ENCODE results near the gene ACSS1. TPM values are rescaled to one million over a fixed set of nuclear protein-coding genes. Genes with fewer than 3 reads are reported as not detected.

Gene ACSS1
- total RNA-seq, 1 donor from 2014 or later = 0.27 TPM

DNA sequence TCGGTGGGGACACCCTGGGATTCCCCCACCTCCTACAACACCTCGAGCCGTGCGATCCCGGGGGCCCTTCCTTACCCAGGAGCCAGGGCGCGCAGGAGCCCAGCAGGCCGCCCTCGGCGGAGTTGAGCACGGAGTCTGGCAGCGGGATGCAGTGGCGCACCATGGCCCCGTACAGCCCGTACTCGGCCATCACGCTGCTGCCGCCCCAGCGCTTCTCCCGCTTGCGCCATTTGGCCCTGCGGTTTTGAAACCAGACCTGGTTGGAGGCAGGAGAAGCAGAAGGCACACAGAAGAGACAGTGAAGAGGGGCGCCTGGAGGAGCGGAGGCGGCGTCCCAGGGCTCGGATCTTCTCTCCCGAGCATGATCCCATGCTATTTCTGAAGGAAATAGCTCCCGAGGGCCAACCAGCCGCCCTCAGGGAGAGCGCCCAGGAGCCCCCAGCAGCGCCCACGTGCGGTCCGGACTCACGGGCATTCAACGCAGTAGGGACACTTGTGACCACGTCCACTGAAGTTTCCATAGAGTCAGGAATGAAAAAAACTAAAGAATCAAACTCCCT is 19.8 kb upstream of the ACSS1 start:
- H3K27me3 ChIP-seq (ENCODE audit: insufficient read depth, low read length) = peaks cover 89% of the 10 kb centered on the region
- no peak overlapping the region for H3K4me3 ChIP-seq (ENCODE audit: insufficient read depth, low read depth, low read length)
- TF ChIP-seq, protein P1, sequence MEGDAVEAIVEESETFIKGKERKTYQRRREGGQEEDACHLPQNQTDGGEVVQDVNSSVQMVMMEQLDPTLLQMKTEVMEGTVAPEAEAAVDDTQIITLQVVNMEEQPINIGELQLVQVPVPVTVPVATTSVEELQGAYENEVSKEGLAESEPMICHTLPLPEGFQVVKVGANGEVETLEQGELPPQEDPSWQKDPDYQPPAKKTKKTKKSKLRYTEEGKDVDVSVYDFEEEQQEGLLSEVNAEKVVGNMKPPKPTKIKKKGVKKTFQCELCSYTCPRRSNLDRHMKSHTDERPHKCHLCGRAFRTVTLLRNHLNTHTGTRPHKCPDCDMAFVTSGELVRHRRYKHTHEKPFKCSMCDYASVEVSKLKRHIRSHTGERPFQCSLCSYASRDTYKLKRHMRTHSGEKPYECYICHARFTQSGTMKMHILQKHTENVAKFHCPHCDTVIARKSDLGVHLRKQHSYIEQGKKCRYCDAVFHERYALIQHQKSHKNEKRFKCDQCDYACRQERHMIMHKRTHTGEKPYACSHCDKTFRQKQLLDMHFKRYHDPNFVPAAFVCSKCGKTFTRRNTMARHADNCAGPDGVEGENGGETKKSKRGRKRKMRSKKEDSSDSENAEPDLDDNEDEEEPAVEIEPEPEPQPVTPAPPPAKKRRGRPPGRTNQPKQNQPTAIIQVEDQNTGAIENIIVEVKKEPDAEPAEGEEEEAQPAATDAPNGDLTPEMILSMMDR (IDR thresholded peaks at IDR 0.05; ENCODE audit: insufficient read depth, low read depth, low read length) = no peak
- TF ChIP-seq EZH2 (IDR thresholded peaks at IDR 0.05; ENCODE audit: insufficient read depth, low read length) = peak; percentile 69
- no peak overlapping the region for H3K27ac ChIP-seq (ENCODE audit: low read depth, low read length)
- H3K9me3 ChIP-seq (ENCODE audit: insufficient read depth, low read depth, low read length) = no peaks in the 10 kb centered on the region
- H3K27me3 Mint-ChIP-seq (ENCODE audit: low read depth, unreplicated experiment) = peaks cover 71% of the 10 kb centered on the region
- peaks cover 3% of the 10 kb centered on the region for H3K9me3 Mint-ChIP-seq (ENCODE audit: unreplicated experiment)
- no peaks in the 10 kb centered on the region for H3K4me1 ChIP-seq (ENCODE audit: insufficient read depth, low read length)
- FAIRE-seq (no peak), DNase-seq (ENCODE audit: low read depth) (no peak)
- H3K4me1 Mint-ChIP-seq (ENCODE audit: low read depth, unreplicated experiment) = peaks cover 6% of the 10 kb centered on the region
- H4K20me1 ChIP-seq (ENCODE audit: insufficient read depth, low read length) = no peaks in the 10 kb centered on the region
- H3K4me2 ChIP-seq (ENCODE audit: low read length) = peak overlapping the region; percentile 54
- peak overlapping the region; percentile 73 for H3K4me3 Mint-ChIP-seq (ENCODE audit: unreplicated experiment)
- no peaks in the 10 kb centered on the region for H3K36me3 ChIP-seq (ENCODE audit: insufficient read depth, low read length)
- no peaks in the 10 kb centered on the region for H3K36me3 Mint-ChIP-seq (ENCODE audit: low read depth, unreplicated experiment)
- H3K79me2 ChIP-seq (ENCODE audit: insufficient read depth, low read length) = no peaks in the 10 kb centered on the region
- no peak overlapping the region for H3K9ac ChIP-seq (ENCODE audit: low read length)
- peak overlapping the region; percentile 21 for H2AFZ ChIP-seq (ENCODE audit: low read depth, low read length)
- no peak overlapping the region for H3K27ac Mint-ChIP-seq (ENCODE audit: unreplicated experiment)

DNA sequence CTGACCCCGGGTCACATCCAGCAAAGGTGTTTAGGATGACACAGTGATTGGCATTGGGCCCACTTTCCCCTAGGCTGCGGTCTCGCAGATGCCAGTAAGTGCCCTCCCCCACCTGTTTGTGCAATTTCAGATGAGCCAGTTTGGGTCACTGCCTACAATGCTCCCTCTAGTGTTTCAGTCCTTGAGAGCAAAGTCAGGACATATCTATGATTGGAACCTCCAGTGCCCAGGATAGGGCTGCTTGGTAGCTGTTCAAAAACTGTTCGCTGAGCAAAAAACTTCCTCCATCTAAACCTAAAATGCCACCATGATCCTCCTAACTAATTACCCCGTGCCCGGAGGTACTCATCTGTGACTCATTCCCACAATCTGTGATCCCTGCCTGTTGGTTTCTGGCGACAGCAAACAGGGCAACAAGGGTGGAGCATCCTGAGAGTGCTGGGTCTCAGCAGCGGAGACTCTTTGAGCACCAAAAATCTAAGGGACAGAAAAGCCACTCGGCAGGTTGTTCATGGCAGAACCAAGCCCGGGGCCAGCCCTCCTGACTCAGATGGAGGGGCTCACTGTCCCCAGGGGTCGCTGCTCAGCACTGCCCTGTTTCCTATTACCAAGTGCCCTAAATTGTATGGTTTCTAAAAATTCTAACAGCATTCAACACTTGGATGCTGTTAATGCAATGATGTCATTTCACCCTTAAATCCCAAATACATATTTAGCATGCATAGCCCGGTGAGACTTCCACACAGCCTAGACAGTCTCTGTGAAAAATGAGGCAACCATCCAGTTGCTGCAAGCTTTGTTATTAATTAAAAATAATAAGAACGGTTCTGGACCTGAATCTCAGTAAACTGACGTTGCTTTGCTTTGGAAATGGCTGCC is 19.0 kb upstream of the ACSS1 start:
- Histone ChIP-seq H3K4me2 (ENCODE audit: low read length) (peak overlapping the region; percentile 54), H3K9me3 (ENCODE audit: insufficient read depth, low read depth, low read length) (no peaks in the 10 kb centered on the region), H3K9ac (ENCODE audit: low read length) (no peak overlapping the region), H4K20me1 (ENCODE audit: insufficient read depth, low read length) (no peaks in the 10 kb centered on the region), H3K27me3 (ENCODE audit: insufficient read depth, low read length) (peaks cover 88% of the 10 kb centered on the region), H3K4me1 (ENCODE audit: insufficient read depth, low read length) (no peaks in the 10 kb centered on the region), H2AFZ (ENCODE audit: low read depth, low read length) (no peak overlapping the region), H3K36me3 (ENCODE audit: insufficient read depth, low read length) (no peaks in the 10 kb centered on the region), H3K27ac (ENCODE audit: low read depth, low read length) (no peak overlapping the region), H3K4me3 (ENCODE audit: insufficient read depth, low read depth, low read length) (no peak overlapping the region), H3K79me2 (ENCODE audit: insufficient read depth, low read length) (no peaks in the 10 kb centered on the region)
- Mint-ChIP-seq H3K4me1 (ENCODE audit: low read depth, unreplicated experiment) (peaks cover 8% of the 10 kb centered on the region), H3K4me3 (ENCODE audit: unreplicated experiment) (no peak overlapping the region), H3K36me3 (ENCODE audit: low read depth, unreplicated experiment) (no peaks in the 10 kb centered on the region), H3K27ac (ENCODE audit: unreplicated experiment) (no peak overlapping the region), H3K9me3 (ENCODE audit: unreplicated experiment) (peaks cover 3% of the 10 kb centered on the region), H3K27me3 (ENCODE audit: low read depth, unreplicated experiment) (peaks cover 73% of the 10 kb centered on the region)
- FAIRE-seq (no peak), DNase-seq (ENCODE audit: low read depth) (no peak)
- TF ChIP-seq, protein P1 (IDR thresholded peaks at IDR 0.05; ENCODE audit: insufficient read depth, low read depth, low read length) = peak; percentile 2
- no peak for TF ChIP-seq EZH2 (IDR thresholded peaks at IDR 0.05; ENCODE audit: insufficient read depth, low read length)

Measured in astrocyte (in vitro differentiated cells and primary cell).